Gastrocnemius medialis (tissue), 4 donors: ENCODE results near the gene CCDC85C. TPM values are rescaled to one million over a fixed set of nuclear protein-coding genes. Genes with fewer than 3 reads are reported as not detected.
A peak's percentile ranks its signal among the peaks of the same experiment; 100 is the strongest.

Experiments
- ATAC-seq, 2 donors: fragments of 150-250 bp; one replicate each; pipeline ENCODE4 v1.9.1; 2016
- DNase-seq, 2 donors: peaks; one replicate each; pipeline ENCODE4 v3.0.0-alpha.2; 2019
- H3K27ac ChIP-seq, 4 donors: fragments of 200-600 bp; sonication (generic); 1 replicate in 1 of 4; 2 replicates in 3 of 4; pipeline ENCODE4 v1.5.1; 2016 to 2018; ENCODE audit warnings: mild to moderate bottlenecking in 2 of 4, moderate library complexity in 1 of 4
- H3K27me3 ChIP-seq, 3 donors: fragments of 200-600 bp; sonication (generic) in 2 of 3; 1 replicate in 1 of 3; 2 replicates in 2 of 3; pipeline versions ENCODE4 v1.5.1 to v1.6.0; 2016 to 2019; ENCODE audit warnings: mild to moderate bottlenecking in 1 of 3, moderate library complexity in 1 of 3
- H3K36me3 ChIP-seq, 2 donors: fragments of 200-600 bp; sonication (generic) in 1 of 2; one replicate each; pipeline ENCODE4 v1.5.1; 2017 to 2018
- H3K4me1 ChIP-seq, 2 donors: fragments of 200-600 bp; sonication (generic) in 1 of 2; one replicate each; pipeline ENCODE4 v1.5.1; 2016 to 2017; ENCODE audit warnings: mild to moderate bottlenecking in 2 of 2
- H3K4me3 ChIP-seq, 4 donors: fragments of 200-600 bp; sonication (generic) in 3 of 4; 1 replicate in 1 of 4; 2 replicates in 3 of 4; pipeline ENCODE4 v1.5.1; 2016 to 2019; ENCODE audit warnings: mild to moderate bottlenecking in 2 of 4
- H3K9me3 ChIP-seq, 3 donors: fragments of 200-600 bp; sonication (generic) in 2 of 3; 1 replicate in 1 of 3; 2 replicates in 2 of 3; pipeline ENCODE4 v1.5.1; 2016 to 2019
- CTCF ChIP-seq, 5 experiments: fragments of 450-650 bp in 3 of 5; fragments of 200-600 bp in 2 of 5; sonication (generic) in 2 of 5; IDR thresholded peaks in 4 of 5; conservative IDR thresholded peaks in 1 of 5; 1 replicate in 4 of 5; 2 replicates in 1 of 5; pipeline ENCODE4 v1.5.1; 2016 to 2019; ENCODE audit warnings: antibody characterized with exemption in 5 of 5, mild to moderate bottlenecking in 3 of 5, moderate library complexity in 3 of 5
- POLR2A ChIP-seq, 2 donors: fragments of 450-650 bp; IDR thresholded peaks; one replicate each; pipeline ENCODE4 v1.6.1; 2017; ENCODE audit warnings: antibody characterized with exemption in 2 of 2, mild to moderate bottlenecking in 2 of 2, moderate library complexity in 2 of 2
- in situ Hi-C, 4 donors: fragments of 200-750 bp; cut with MboI; loops; one replicate each; pipeline versions ENCODE4 v1.15.0 to v1.8.0; 2017; ENCODE audit warnings: low sequenced_read_pairs in 4 of 4
- intact Hi-C: fragments of 100-400 bp; cut with DNase I; formaldehyde crosslinking; loops from one replicate; pipeline ENCODE4 v1.15.1; 2023; ENCODE audit warnings: low total_unique reads
- total RNA-seq, 4 donors: library from RNA; depleted of rRNA; stranded (reverse); fragments of >200 nt; gene quantifications; one replicate each; pipeline versions ENCODE4 v1.1.0 to v1.2.3, GENCODE V29; 2016

CCDC85C gene
- total RNA-seq, 4 donors from 2014 or later: 7.9 to 32.8 (median 15.4) TPM

DNA sequence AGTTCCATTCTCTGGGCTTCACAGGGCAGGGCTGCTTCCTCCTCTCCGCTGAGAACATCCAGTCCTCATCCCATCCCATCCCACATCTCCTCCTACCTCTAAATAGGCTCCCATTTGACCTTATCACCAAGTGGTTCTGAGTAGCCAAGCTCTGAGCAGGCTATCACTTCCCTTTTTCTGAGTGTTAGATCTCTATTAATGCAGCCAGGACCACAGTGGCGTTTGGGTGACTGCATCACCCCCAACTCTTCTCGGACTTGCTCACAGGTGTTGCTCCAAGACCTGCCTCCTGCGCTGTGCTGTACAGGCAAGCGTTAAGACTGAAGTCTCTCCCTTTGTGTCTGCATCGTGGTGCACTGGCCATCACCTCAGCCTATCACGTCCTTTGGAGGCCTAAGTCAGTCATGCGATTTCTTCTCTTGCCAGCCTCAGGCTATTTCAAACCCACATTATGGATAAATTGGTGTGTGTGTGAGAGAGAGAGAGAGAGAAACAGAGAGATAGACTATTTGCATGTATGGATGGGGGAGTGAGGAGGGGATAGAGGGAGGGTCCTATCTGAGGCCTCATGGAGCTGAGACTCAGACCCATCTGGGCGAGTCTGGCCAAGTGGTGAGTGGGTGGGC lies 28.5 kb upstream of the CCDC85C start:
- TF ChIP-seq POLR2A (IDR thresholded peaks at IDR 0.05): no peak
- no peak for TF ChIP-seq CTCF (IDR thresholded peaks at IDR 0.05 in 4 of 5, conservative IDR thresholded peaks at IDR 0.05 in 1 of 5)
- no peak overlapping the region for H3K4me3 ChIP-seq
- no peaks in the 10 kb centered on the region for H3K9me3 ChIP-seq
- DNase-seq (no peak), ATAC-seq (no peak)
- intact Hi-C loops (no loop called here), in situ Hi-C loops (loop anchor here in 2 of 4 donors (5.0 to 10.0 kb wide), 2 partner anchors 108 to 110 kb away; no protein-coding TSS in a partner anchor)
- H3K36me3 ChIP-seq: no peaks in the 10 kb centered on the region
- no peaks in the 10 kb centered on the region for H3K27me3 ChIP-seq
- H3K4me1 ChIP-seq: no peaks in the 10 kb centered on the region
- no peak overlapping the region for H3K27ac ChIP-seq

DNA sequence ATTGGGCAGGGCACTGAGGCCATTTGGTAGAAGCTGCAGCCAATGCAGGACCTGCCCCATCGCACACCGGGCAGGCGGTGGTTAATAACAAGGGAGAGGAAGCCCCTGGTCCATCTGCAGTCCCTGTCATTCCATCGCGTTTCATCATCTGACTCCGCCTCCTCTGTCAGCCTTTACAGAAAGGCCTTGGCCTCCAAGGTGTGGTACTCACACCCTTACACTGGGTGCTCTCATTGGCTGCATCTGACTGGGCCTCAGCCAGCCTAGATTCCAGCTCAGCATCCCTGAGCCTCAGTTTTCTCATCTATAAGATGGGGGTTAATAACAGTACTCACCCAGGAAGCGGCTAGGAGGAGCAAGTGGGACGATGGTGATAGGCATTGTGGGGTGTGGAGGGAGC lies 26.2 kb upstream of the CCDC85C start:
- H3K9me3 ChIP-seq: no peaks in the 10 kb centered on the region
- H3K4me1 ChIP-seq: no peaks in the 10 kb centered on the region
- no peak overlapping the region for H3K4me3 ChIP-seq
- TF ChIP-seq POLR2A (IDR thresholded peaks at IDR 0.05): no peak
- TF ChIP-seq CTCF (IDR thresholded peaks at IDR 0.05 in 4 of 5, conservative IDR thresholded peaks at IDR 0.05 in 1 of 5): no peak
- in situ Hi-C loops: loop anchor here in 2 of 4 donors (5.0 to 10.0 kb wide), 2 partner anchors 105 to 108 kb away; no protein-coding TSS in a partner anchor
- H3K27ac ChIP-seq: no peak overlapping the region
- H3K36me3 ChIP-seq: no peaks in the 10 kb centered on the region
- DNase-seq (no peak), ATAC-seq (no peak)
- intact Hi-C loops: no loop called here
- H3K27me3 ChIP-seq: no peaks in the 10 kb centered on the region

DNA sequence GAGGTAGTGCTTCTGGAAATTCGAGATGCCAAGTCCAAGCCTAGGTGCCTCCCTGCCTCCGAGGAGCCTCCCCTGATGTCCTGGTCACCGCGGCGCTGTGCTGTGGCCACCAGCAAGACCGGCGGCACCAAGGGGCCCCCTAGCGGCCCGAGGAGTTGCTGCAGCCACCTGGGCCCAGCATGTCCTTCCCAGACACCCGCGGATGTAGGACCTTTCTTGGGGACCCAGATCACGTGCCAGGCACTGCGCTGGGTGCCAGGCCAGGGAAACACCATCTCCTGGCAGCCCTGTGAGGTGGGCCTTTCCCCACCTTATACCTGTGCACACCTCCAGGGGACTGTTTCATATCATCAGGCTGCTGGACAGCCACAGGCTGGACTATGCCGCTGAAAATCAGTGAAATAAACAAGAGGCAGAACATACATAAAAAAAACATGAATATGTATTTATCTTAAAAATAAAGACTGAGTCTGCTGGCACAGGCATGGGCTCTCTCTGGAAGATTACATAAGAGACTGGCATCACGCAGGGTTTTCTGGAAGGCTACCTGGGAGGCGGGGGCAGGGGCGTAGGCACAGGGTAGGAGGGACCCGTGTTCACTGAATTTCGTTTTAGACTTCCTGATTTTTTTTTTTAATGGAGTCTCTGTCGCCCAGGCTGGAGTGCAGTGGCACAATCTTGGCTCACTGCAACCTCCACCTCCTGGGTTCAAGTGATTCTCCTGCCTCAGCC lies 25.0 kb upstream of the CCDC85C start:
- no peaks in the 10 kb centered on the region for H3K4me1 ChIP-seq
- no peak overlapping the region for H3K27ac ChIP-seq
- in situ Hi-C loops (loop anchor here in 2 of 4 donors (10.0 kb wide), 1 partner anchor 104 kb away; no protein-coding TSS in a partner anchor), intact Hi-C loops (loop anchor here (1.0 kb wide), 2 partner anchors 66 to 111 kb away; no protein-coding TSS in a partner anchor)
- no peaks in the 10 kb centered on the region for H3K36me3 ChIP-seq
- H3K9me3 ChIP-seq: no peaks in the 10 kb centered on the region
- no peaks in the 10 kb centered on the region for H3K27me3 ChIP-seq
- H3K4me3 ChIP-seq: no peak overlapping the region
- ATAC-seq (peak; percentile 89 to 91), DNase-seq (peak; percentile 49 to 60)
- TF ChIP-seq POLR2A (IDR thresholded peaks at IDR 0.05): no peak
- TF ChIP-seq CTCF (IDR thresholded peaks at IDR 0.05 in 4 of 5, conservative IDR thresholded peaks at IDR 0.05 in 1 of 5): peak; percentile 89 to 98 (median 96)

GRCh38 chr14:99627510-99628381 lies 23.7 kb upstream of the CCDC85C start:
- DNase-seq: no peak
- no peak for ATAC-seq
- Histone ChIP-seq H3K9me3 (no peaks in the 10 kb centered on the region), H3K4me3 (no peak overlapping the region), H3K27me3 (no peaks in the 10 kb centered on the region), H3K36me3 (no peaks in the 10 kb centered on the region), H3K27ac (no peak overlapping the region), H3K4me1 (no peaks in the 10 kb centered on the region)
- no peak for TF ChIP-seq POLR2A (IDR thresholded peaks at IDR 0.05)
- no peak for TF ChIP-seq CTCF (IDR thresholded peaks at IDR 0.05 in 4 of 5, conservative IDR thresholded peaks at IDR 0.05 in 1 of 5)
- intact Hi-C loops (loop anchor here (1.0 kb wide), 2 partner anchors 64 to 109 kb away; no protein-coding TSS in a partner anchor), in situ Hi-C loops (loop anchor here in 2 of 4 donors (10.0 kb wide), 1 partner anchor 103 kb away; no protein-coding TSS in a partner anchor)
